Transverse colon (tissue), 3 donors: ENCODE measurements around the gene CCDC148.

Source experiments
- CTCF ChIP-seq, 5 experiments: fragments of 200-600 bp in 3 of 5; fragments of 450-650 bp in 2 of 5; sonication (generic) in 3 of 5; IDR thresholded peaks; 1 replicate in 2 of 5; 2 replicates in 3 of 5; pipeline ENCODE4 v1.5.1; 2016 to 2017; ENCODE audit warnings: antibody characterized with exemption in 5 of 5, inconsistent platforms in 3 of 5, mild to moderate bottlenecking in 2 of 5, moderate library complexity in 1 of 5
- EP300 ChIP-seq: sonication (generic); formaldehyde crosslinking; IDR thresholded peaks from one replicate; pipeline ENCODE4 v1.6.1; 2017; ENCODE audit warnings: antibody characterized with exemption, low read depth
- POLR2A ChIP-seq: fragments of 450-650 bp; IDR thresholded peaks from one replicate; pipeline ENCODE4 v1.6.1; 2016; ENCODE audit warnings: antibody characterized with exemption, mild to moderate bottlenecking, moderate library complexity

- TF ChIP-seq CTCF (IDR thresholded peaks at IDR 0.05) (no peak), POLR2A (no peak), EP300 (no peak)
Measured at GRCh38 chr2:158321264-158321663, 135.3 kb downstream of the CCDC148 start.
